Upper lobe of left lung (tissue), 4 donors: ENCODE measurements around the gene ADAM12.

Experiments
- CTCF ChIP-seq, 6 experiments: fragments of 450-650 bp in 4 of 6; fragments of 200-600 bp in 2 of 6; sonication (generic) in 2 of 6; IDR thresholded peaks; one replicate each; pipeline ENCODE4 v1.5.1; 2016 to 2019; ENCODE audit warnings: antibody characterized with exemption in 6 of 6
- EP300 ChIP-seq, 4 donors: sonication (generic); formaldehyde crosslinking; IDR thresholded peaks; one replicate each; pipeline ENCODE4 v1.5.1; 2017; ENCODE audit warnings: antibody characterized with exemption in 4 of 4, control low read depth in 2 of 4

GRCh38 chr10:126214021-126214420 lies 174.3 kb downstream of the ADAM12 start:
- no peak for TF ChIP-seq CTCF (IDR thresholded peaks at IDR 0.05)
- TF ChIP-seq EP300 (IDR thresholded peaks at IDR 0.05) = no peak
